GM18909 (cell line): ENCODE measurements around the gene E2F4.

ENCODE experiments used
- ATAC-seq: cut with Tn5 transposase; IDR thresholded peaks from one replicate; pipeline ENCODE4 v1.9.1; 2021; ENCODE audit warnings: mild to moderate bottlenecking; ENCODE audit not compliant: unreplicated experiment, poor library complexity

The E2F4 gene

DNA sequence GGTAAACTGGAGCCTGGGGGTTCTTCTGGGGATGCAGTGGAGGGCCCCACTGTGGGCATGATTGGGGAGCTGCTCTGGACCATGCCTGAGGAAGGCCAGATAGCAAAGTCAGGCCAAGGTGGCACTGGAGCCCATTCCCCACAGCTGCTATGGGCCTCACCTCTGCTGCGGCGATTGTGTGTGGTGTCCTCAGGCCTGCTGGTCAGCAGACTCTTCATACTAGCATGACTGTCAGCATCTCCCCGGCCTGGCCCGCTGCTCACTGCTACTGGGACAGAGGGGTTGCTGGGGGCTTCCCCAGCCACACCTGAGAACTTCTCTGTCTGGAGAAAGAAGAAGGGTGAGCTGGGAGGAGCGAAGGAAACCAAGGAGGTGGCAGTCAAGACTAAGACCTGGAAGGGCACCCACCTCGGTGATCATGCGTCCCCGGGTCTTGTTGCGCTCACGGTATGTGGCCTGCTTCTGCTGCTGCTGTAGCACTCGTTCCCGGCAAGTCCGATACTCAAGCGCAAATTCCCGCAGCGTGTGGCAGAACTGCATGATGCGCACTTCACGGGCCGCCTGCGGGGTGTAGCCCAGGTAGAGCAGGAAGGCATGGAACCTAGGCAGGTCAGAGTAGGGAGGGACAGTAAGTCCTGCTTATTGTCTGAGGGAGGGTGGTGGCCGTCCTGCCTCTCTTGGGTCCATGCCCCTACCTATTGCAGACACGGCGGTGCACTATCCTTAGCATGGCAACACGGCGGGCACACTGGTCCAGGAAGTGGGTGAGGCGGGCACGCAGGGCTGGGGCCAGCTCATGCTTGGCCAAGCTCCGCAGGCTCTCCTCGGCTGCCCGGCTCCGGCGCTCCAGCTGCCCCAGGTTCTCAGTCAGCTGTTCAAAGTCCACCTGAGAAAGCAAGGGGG, 38.2 kb downstream of the E2F4 start:
- no peak for ATAC-seq

GRCh38 chr16:67230809-67231660, 39.1 kb downstream of the E2F4 start:
- ATAC-seq, result no peak

GRCh38 chr16:67233596-67233995, 41.6 kb downstream of the E2F4 start:
- no peak for ATAC-seq

DNA sequence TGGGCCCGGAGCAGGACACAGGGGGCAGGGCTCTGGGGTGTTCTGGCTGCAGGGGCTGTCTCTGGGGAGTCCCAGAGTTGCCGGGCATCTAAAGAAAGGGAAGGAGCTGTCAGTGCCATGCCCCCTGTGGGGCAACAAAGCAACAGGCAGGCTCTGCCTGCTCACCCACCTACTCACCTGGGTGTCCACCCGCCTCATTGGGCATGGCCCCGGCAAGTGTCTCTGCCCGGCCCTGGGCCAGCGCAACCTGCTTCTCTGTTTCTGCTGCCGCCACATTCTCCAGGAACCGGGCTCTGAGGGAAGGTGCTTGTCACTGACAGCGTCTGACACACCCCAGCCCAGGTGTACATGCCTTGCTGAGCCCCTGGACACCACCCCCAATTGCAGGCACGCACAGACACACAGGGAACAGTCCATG, 42.2 kb downstream of the E2F4 start:
- ATAC-seq, result no peak

DNA sequence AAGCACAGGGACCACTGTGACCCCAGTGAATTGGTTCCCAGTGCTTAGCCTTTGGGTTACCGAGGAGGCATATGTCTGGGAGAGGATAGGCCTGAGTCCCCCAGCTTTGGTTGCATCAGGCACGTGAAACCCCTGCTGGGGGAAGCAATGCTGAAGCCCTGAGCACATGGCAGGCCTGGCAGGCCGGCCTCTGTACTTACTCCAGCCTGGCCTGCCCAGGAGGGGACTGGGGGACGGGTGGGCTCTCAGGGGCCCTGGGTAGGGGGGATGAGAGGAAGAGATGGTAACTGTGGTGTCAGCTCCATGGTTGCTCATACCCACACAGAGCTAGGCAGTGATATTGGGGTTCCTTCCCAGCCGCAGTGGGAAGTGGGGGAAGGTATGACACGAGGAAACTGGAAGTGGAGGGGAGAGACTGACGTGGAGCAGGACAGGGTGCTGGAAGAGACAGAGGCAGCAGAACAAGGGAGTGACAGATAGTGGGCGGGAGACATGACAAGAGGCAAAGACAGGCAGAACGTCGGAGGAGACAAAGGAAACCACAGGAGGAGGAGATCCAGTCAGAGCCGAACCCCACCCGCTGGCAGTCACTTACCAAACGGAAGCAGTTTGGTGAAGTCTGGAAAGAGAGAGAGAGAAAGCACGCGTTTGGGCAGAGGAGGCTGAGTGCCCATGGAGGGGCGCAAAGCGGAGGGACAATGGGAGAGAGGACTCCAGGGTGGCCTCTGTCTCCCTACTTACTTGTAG, 44.0 kb downstream of the E2F4 start:
- no peak for ATAC-seq

DNA sequence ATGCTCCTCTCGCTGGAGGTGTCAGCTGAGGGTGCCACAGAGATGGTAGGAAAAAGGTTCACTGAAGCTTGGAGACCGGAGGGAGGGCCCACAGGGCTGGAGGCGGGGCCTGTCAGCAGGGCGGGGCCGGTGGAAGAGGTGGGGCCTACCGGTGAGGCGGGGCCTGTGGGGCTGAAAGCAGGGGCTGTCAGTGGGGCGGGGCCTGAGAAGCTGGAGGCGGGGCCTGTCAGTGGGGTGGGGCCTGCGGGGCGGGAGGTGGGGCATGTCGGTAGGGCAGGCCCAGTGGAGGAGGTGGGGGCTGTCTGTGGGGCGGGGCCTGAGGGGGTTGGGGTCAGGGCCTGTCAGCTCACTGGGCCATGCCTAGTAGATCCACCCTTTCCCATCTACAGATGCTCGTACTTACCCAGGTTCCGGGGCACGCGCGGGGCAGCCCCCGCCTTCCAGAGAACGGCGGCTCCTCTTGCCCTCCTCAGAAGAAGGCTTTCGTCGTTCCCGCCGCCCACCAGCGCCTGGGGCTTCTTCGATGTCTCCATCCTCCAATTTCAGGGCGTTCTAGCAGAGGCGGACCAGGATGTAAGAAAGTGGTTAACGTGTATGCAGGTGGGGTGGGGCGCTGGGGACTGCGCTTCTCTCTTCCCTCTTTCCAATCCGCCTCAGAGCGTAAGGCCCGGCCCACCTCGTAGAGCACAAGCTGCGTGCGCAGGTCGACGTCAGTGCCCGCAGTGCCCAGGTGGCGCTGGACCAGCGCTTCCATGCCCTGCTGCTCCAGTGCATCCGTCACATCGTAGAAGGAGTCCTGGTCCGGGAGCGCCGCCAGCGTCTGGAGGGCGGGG, 44.8 kb downstream of the E2F4 start:
- ATAC-seq, result peak; percentile 54

DNA sequence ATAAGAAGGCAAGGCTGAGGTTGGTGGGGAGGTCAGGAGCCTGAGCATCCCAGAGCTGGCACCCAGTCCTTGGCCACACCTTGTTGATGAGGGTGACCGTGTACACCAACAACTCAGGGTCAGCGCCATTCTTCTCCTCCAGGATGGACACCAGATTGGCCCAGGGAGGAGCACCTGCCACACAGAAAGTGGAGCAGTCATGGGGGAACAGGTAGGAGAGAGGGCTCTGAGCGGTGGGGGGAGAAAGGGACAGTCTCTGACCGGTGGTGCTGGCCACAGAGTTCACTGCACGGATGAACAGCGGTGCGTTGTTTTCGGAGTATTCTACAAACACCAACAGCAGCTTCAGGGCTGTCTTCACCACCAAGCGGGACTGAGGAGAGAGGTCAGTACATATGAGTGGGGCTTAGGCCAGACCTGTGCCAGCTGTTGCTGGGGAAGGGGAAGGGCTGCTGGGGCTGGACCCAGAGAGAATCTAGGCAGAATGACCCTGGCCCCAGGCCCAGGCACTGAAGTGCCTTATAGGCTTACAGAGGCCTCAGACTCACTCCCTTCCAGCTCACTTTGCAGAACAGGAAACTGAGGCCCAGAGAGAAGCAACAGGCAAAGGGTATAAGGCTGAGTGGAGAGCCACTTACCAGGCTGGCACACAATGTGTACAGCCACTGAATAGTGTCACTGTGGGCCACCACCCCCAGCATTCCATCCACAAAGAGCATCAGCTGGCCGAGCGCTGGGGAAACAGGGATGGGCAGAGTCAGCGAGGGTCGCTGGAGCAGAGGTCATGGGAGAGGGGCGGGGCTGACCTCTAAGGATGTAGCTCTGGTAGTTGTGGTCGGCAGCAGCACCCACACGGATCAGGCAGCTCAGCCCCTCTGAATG, 45.7 kb downstream of the E2F4 start:
- no peak for ATAC-seq

DNA sequence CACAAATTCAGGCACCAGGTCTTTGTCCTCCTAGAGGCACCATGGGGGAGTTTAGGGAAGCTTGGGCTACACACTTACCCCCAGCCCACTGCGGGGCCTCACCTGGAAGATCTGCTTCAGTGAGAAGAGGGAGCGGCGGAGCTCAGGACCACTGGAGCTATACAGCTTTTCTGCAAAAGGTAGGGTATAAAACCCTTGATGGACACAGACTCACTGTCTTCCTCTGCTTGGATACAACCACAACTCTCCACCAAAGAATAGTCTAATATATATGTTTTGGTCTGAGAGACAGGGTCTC, 46.3 kb downstream of the E2F4 start:
- no peak for ATAC-seq

GRCh38 chr16:67238806-67239470, 47.0 kb downstream of the E2F4 start:
- no peak for ATAC-seq

- ATAC-seq, result no peak
Measured at GRCh38 chr16:67240506-67240905, 48.6 kb downstream of the E2F4 start.

DNA sequence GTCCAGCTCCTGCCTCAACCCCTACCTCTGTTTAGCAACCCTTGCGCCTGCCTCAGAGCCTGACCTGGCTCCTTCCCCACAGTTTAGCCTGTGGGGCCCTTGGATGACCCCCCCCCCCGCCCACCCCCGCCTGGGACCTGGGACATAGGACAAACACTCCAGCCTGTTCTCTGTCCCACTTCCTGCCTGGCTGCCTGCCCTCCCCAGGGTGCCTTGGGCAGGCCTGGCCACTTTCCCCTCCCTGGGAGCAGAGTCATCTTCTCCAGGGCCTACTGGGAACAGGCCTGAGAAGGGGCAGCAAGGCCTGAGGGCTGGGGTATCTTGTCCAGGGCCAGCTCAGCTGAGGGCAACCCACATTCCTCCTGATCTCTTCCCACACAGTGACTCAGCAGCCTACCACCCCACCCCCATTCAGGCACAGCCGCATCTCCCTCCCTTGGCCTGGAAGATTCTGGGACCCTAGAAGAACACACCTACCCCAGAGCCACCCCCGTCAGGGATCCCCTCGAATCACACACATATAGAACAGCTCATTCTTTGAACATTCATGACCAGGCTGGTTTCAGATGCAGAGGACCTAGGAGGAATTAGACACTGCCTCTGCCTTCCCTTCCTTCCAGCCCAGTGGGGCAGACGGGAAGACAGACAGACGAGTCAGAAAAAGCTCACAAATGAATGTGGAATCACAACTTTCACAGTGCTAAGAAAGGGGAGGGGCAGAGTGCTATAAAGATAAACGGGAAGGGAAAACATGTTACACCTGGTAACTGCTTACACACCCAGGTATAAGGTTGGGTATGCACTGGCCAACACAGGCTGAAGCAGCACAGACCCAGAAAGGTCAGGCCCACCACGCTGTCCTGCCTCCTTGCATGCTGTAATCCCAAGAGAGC, 49.3 kb downstream of the E2F4 start:
- no peak for ATAC-seq

GRCh38 chr16:67242138-67242730, 50.3 kb downstream of the E2F4 start:
- no peak for ATAC-seq

DNA sequence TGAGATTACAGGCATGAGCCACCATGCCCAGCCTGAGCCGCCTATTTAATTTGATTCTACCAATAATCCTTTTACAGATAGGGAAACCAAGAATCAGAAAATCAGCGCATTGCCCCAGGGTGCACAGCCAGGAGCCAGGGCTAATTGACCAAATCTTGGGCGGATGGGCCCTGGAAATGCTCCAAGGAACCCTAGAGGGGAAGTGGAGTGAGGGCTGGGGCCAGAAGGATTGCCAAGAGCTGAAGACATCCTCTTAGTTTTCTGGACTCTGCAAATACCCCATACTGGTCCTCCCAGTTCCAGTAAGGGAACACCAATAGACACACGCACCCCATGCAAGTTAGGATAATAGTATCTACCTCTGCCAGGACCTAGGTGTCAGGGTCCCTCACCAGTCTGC, 51.5 kb downstream of the E2F4 start:
- ATAC-seq, result no peak

- ATAC-seq, result peak; percentile 54
Measured at GRCh38 chr16:67244387-67245185, 52.6 kb downstream of the E2F4 start.

GRCh38 chr16:67245186-67245585, 53.2 kb downstream of the E2F4 start:
- ATAC-seq, result no peak

GRCh38 chr16:67245674-67246080, 53.7 kb downstream of the E2F4 start:
- no peak for ATAC-seq
